Stimulated activated CD8-positive, alpha-beta memory T cell treated with anti-CD3 and anti-CD28 coated beads, Interleukin-2, amount 100 ng/mL, for 48 hours (primary cell): Measurements from ENCODE around the gene ZBED6.
A peak's percentile ranks its signal among the peaks of the same experiment; 100 is the strongest.
"Not testable (repeated sequence)": the region's sequence is repeated elsewhere in the genome, so short reads cannot be mapped to it uniquely, and the experiment has no call there.

ENCODE experiments used
- DNase-seq, 2 donors: peaks; one replicate each; pipeline ENCODE4 v3.0.0-alpha.2; 2020; ENCODE audit warnings: low read depth in 2 of 2

Gene ZBED6

GRCh38 chr1:203795441-203796235 is at the start of gene ZBED6, which contains the start of gene ZC3H11A:
TSS of gene ZBED6 (plus strand) at chr1:203795623. CDS start at chr1:203797523, 1,900 bp downstream.
TSS of gene ZC3H11A (plus strand) at chr1:203795623. CDS start at chr1:203817071, 21,448 bp downstream.
- peak; percentile 97 for DNase-seq

- no peak for DNase-seq
Observed at GRCh38 chr1:203746281-203746680, 49.1 kb upstream of the ZBED6 start.

- no peak for DNase-seq
Observed at GRCh38 chr1:203751051-203751450, 44.4 kb upstream of the ZBED6 start.

GRCh38 chr1:203751618-203752361 is 43.6 kb upstream of the ZBED6 start:
- not testable (repeated sequence) for DNase-seq

GRCh38 chr1:203754455-203754864 is 41.0 kb upstream of the ZBED6 start:
- DNase-seq: no peak

- no peak for DNase-seq
Observed at GRCh38 chr1:203756036-203756435, 39.4 kb upstream of the ZBED6 start.

- DNase-seq: not testable (repeated sequence)
Observed at GRCh38 chr1:203758749-203759148, 36.7 kb upstream of the ZBED6 start.

GRCh38 chr1:203760506-203760905 is 34.9 kb upstream of the ZBED6 start:
- no peak for DNase-seq

GRCh38 chr1:203761958-203762357 is 33.5 kb upstream of the ZBED6 start:
- not testable (repeated sequence) for DNase-seq

- no peak for DNase-seq
Observed at GRCh38 chr1:203763505-203763904, 31.9 kb upstream of the ZBED6 start.

- no peak for DNase-seq
Observed at GRCh38 chr1:203764105-203765028, 31.1 kb upstream of the ZBED6 start.

- DNase-seq: peak; percentile 42 to 67
Observed at GRCh38 chr1:203765029-203765837, 30.2 kb upstream of the ZBED6 start, which contains the start of gene LAX1. TSS of gene LAX1 (plus strand) at chr1:203765183. CDS start at chr1:203765566, 383 bp downstream.

- no peak for DNase-seq
Observed at GRCh38 chr1:203768256-203768655, 27.2 kb upstream of the ZBED6 start.

- no peak for DNase-seq
Observed at GRCh38 chr1:203769505-203770343, 25.7 kb upstream of the ZBED6 start.

GRCh38 chr1:203771901-203772301 is 23.5 kb upstream of the ZBED6 start:
- DNase-seq: no peak

- no peak for DNase-seq
Observed at GRCh38 chr1:203772836-203773235, 22.6 kb upstream of the ZBED6 start.

GRCh38 chr1:203776636-203777035 is 18.8 kb upstream of the ZBED6 start:
- DNase-seq: no peak

- DNase-seq: no peak
Observed at GRCh38 chr1:203777596-203777995, 17.8 kb upstream of the ZBED6 start.

- no peak for DNase-seq
Observed at GRCh38 chr1:203778146-203778545, 17.3 kb upstream of the ZBED6 start.

- DNase-seq: no peak
Observed at GRCh38 chr1:203778789-203779188, 16.6 kb upstream of the ZBED6 start.
